HepG2 (cell line): Measurements from ENCODE around the gene PARD3. TPM values are rescaled to one million over a fixed set of nuclear protein-coding genes. Genes with fewer than 3 reads are reported as not detected.

Experiments
- AGO1 ChIP-seq: fragments of 200-400 bp; formaldehyde crosslinking; IDR thresholded peaks from 2 replicates; pipeline ENCODE4 v1.6.1; 2017; ENCODE audit warnings: mild to moderate bottlenecking, low read depth, low read length, moderate library complexity; ENCODE audit not compliant: poor library complexity, severe bottlenecking
- ARID5B ChIP-seq: IDR thresholded peaks from 2 replicates; pipeline ENCODE4 v1.4.0; 2020; ENCODE audit warnings: mild to moderate bottlenecking, missing genetic modification reagents
- BRD4 ChIP-seq: sonication (generic); formaldehyde crosslinking; IDR thresholded peaks from 2 replicates; pipeline ENCODE4 v1.4.0; 2020; ENCODE audit warnings: missing genetic modification reagents
- CEBPG ChIP-seq: IDR thresholded peaks from 2 replicates; pipeline ENCODE4 v1.6.1; 2016
- DMAP1 ChIP-seq: IDR thresholded peaks from 2 replicates; pipeline ENCODE4 v1.6.1; 2016
- DNMT3B ChIP-seq: conservative IDR thresholded peaks from 2 replicates; pipeline ENCODE4 v1.6.1; 2016; ENCODE audit warnings: missing biosample characterization, control low read depth
- HNF4A ChIP-seq: sonication (generic); formaldehyde crosslinking; IDR thresholded peaks from 2 replicates; pipeline ENCODE4 v1.4.0; 2020; ENCODE audit warnings: missing genetic modification reagents
- MLXIP ChIP-seq: sonication (generic); formaldehyde crosslinking; IDR thresholded peaks from 2 replicates; pipeline ENCODE4 v1.9.0; 2021; ENCODE audit warnings: missing genetic modification reagents, borderline replicate concordance
- RAD51 ChIP-seq: fragments of 450-650 bp; IDR thresholded peaks from 2 replicates; pipeline ENCODE4 v1.6.1; 2016; ENCODE audit warnings: borderline replicate concordance
- SRSF4 ChIP-seq: fragments of 200-400 bp; formaldehyde crosslinking; IDR thresholded peaks from one replicate; pipeline ENCODE4 v1.6.1; 2018; ENCODE audit warnings: mild to moderate bottlenecking, low read depth, low read length, moderate library complexity; ENCODE audit not compliant: poor library complexity, severe bottlenecking
- ZBTB7B ChIP-seq: sonication (generic); formaldehyde crosslinking; IDR thresholded peaks from 2 replicates; pipeline ENCODE4 v1.4.0; 2020; ENCODE audit warnings: missing genetic modification reagents
- ZNF766 ChIP-seq: sonication (generic); formaldehyde crosslinking; IDR thresholded peaks from 2 replicates; pipeline ENCODE4 v1.5.0; 2020; ENCODE audit warnings: missing genetic modification reagents, borderline replicate concordance
- ZNF775 ChIP-seq: sonication (generic); formaldehyde crosslinking; IDR thresholded peaks from 2 replicates; pipeline ENCODE4 v1.4.0; 2020; ENCODE audit warnings: missing genetic modification reagents, mild to moderate bottlenecking, moderate library complexity, borderline replicate concordance
- polyA plus RNA-seq, 8 experiments: library from polyadenylated mRNA; depleted of rRNA in 3 of 8; stranded (reverse) in 7 of 8; unstranded in 1 of 8; fragments of >200 nt; fragmentation: Illumina TruSeq in 4 of 8; extraction: Trizol in 4 of 8; gene quantifications; 2 replicates each; pipeline versions ENCODE4 v1.2.1 to v1.2.3, GENCODE V29; 2011 to 2016; ENCODE audit warnings: low read depth in 4 of 8, missing spikeins in 1 of 8, mixed read lengths in 1 of 8; ENCODE audit not compliant: insufficient read depth in 1 of 8
- total RNA-seq, 5 experiments: library from RNA; depleted of rRNA; stranded (reverse); fragments of >200 nt; fragmentation: Illumina TruSeq; extraction: Trizol; gene quantifications; 2 replicates each; pipeline ENCODE4 v1.2.3, GENCODE V29; 2016; ENCODE audit warnings: low read depth in 1 of 5
- TF ChIP-seq, protein P1 (sequence below): sonication (generic); formaldehyde crosslinking; IDR thresholded peaks from 2 replicates; pipeline ENCODE4 v1.9.0; 2021; ENCODE audit warnings: mild to moderate bottlenecking, missing genetic modification reagents
- TF ChIP-seq, protein P2 (sequence below): IDR thresholded peaks from 2 replicates; pipeline ENCODE4 v1.6.1; 2018; ENCODE audit warnings: missing genetic modification reagents, mild to moderate bottlenecking, missing compliant biosample characterization

Gene PARD3
- total and polyA plus RNA-seq, 2 of the 13 experiments (the other 11 are each of a cell fraction or from before 2014, with no cell fraction given): 40.9 to 60.0 TPM

DNA sequence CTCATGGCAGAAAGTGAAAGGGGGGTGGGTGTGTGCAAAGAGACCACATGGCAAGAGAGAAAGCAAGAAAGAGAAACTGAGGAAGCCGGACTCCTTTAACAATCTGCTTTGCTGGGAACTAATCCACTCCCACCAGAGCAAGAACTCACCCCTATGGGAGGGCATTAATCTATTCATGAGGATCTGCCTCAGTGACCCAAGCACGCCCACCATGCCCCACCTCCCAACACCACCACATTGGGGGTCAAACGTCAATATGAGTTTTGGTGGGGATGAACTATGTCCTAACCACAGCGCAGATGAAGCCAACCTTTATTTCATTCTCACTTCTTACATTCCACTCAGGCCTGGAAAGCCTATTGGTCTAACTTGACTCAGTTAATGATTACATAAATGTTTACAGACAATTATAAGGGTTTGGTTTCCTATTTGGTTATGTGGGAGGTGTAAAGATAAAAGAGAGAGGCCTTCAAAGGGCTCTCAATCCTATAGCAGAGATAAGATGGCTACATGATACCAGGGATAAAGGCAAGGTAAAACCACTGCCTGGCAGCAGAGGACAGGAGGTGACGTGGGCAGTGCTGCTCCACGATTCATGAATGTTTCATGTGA, 601.8 kb downstream of the PARD3 start (continued):
- TF ChIP-seq ARID5B (CRISPR knock-in tag): peak; percentile 97
- no peak for TF ChIP-seq AGO1
- TF ChIP-seq, protein P1, sequence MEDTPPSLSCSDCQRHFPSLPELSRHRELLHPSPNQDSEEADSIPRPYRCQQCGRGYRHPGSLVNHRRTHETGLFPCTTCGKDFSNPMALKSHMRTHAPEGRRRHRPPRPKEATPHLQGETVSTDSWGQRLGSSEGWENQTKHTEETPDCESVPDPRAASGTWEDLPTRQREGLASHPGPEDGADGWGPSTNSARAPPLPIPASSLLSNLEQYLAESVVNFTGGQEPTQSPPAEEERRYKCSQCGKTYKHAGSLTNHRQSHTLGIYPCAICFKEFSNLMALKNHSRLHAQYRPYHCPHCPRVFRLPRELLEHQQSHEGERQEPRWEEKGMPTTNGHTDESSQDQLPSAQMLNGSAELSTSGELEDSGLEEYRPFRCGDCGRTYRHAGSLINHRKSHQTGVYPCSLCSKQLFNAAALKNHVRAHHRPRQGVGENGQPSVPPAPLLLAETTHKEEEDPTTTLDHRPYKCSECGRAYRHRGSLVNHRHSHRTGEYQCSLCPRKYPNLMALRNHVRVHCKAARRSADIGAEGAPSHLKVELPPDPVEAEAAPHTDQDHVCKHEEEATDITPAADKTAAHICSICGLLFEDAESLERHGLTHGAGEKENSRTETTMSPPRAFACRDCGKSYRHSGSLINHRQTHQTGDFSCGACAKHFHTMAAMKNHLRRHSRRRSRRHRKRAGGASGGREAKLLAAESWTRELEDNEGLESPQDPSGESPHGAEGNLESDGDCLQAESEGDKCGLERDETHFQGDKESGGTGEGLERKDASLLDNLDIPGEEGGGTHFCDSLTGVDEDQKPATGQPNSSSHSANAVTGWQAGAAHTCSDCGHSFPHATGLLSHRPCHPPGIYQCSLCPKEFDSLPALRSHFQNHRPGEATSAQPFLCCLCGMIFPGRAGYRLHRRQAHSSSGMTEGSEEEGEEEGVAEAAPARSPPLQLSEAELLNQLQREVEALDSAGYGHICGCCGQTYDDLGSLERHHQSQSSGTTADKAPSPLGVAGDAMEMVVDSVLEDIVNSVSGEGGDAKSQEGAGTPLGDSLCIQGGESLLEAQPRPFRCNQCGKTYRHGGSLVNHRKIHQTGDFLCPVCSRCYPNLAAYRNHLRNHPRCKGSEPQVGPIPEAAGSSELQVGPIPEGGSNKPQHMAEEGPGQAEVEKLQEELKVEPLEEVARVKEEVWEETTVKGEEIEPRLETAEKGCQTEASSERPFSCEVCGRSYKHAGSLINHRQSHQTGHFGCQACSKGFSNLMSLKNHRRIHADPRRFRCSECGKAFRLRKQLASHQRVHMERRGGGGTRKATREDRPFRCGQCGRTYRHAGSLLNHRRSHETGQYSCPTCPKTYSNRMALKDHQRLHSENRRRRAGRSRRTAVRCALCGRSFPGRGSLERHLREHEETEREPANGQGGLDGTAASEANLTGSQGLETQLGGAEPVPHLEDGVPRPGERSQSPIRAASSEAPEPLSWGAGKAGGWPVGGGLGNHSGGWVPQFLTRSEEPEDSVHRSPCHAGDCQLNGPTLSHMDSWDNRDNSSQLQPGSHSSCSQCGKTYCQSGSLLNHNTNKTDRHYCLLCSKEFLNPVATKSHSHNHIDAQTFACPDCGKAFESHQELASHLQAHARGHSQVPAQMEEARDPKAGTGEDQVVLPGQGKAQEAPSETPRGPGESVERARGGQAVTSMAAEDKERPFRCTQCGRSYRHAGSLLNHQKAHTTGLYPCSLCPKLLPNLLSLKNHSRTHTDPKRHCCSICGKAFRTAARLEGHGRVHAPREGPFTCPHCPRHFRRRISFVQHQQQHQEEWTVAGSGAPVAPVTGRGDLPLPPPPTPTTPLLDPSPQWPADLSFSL (CRISPR knock-in tag): no peak
- no peak for TF ChIP-seq DNMT3B (CRISPR knock-in tag)
- TF ChIP-seq SRSF4: no peak
- peak; percentile 77; the same call in 1 of the 2 replicates for TF ChIP-seq BRD4 (CRISPR knock-in tag)
- peak; percentile 67 for TF ChIP-seq CEBPG (CRISPR knock-in tag)
- no peak for TF ChIP-seq RAD51
- 0 out of 2 replicates have a peak, but pooled peaks have one; percentile 25 for TF ChIP-seq ZNF775 (CRISPR knock-in tag)
- no peak for TF ChIP-seq MLXIP (CRISPR knock-in tag)
- TF ChIP-seq DMAP1 (CRISPR knock-in tag): peak; percentile 52; the same call in 1 of the 2 replicates
- peak; percentile 76 for TF ChIP-seq HNF4A
- peak; percentile 98 for TF ChIP-seq ZBTB7B
- TF ChIP-seq, protein P2, sequence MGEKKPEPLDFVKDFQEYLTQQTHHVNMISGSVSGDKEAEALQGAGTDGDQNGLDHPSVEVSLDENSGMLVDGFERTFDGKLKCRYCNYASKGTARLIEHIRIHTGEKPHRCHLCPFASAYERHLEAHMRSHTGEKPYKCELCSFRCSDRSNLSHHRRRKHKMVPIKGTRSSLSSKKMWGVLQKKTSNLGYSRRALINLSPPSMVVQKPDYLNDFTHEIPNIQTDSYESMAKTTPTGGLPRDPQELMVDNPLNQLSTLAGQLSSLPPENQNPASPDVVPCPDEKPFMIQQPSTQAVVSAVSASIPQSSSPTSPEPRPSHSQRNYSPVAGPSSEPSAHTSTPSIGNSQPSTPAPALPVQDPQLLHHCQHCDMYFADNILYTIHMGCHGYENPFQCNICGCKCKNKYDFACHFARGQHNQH (CRISPR knock-in tag): peak; percentile 56
- TF ChIP-seq ZNF766 (CRISPR knock-in tag): no peak
